NCI-H1105 treated with DMSO at 0.1 percent for 48 hours (cell line): ENCODE measurements around the gene LOC101059915.
A peak's percentile ranks its signal among the peaks of the same experiment; 100 is the strongest.
"Not testable (repeated sequence)": the region's sequence is repeated elsewhere in the genome, so short reads cannot be mapped to it uniquely, and the experiment has no call there.

Source experiments
- DNase-seq: peaks from one replicate; lab custom pipeline; 2025; lab: John Stamatoyannopoulos, UW

Gene LOC101059915

GRCh38 chrX:71640002-71640401 is 27.3 kb upstream of the LOC101059915 start:
- no peak for DNase-seq

GRCh38 chrX:71644406-71644805 is 22.9 kb upstream of the LOC101059915 start:
- DNase-seq, result not testable (repeated sequence)

GRCh38 chrX:71650333-71650969 is 16.9 kb upstream of the LOC101059915 start:
- no peak for DNase-seq

GRCh38 chrX:71652405-71652804 is 14.9 kb upstream of the LOC101059915 start:
- peak; percentile 61 for DNase-seq

GRCh38 chrX:71653344-71653743 is 14.0 kb upstream of the LOC101059915 start:
- DNase-seq, result no peak

GRCh38 chrX:71657267-71657666 is 10.1 kb upstream of the LOC101059915 start:
- DNase-seq, result no peak

- no peak for DNase-seq
These were observed 8.0 kb upstream of the LOC101059915 start for GRCh38 chrX:71659342-71659741.

- no peak for DNase-seq
These were observed 7.4 kb upstream of the LOC101059915 start for GRCh38 chrX:71659959-71660358.

GRCh38 chrX:71660562-71661416 is 6.6 kb upstream of the LOC101059915 start:
- DNase-seq, result no peak

- DNase-seq, result no peak
These were observed 5.4 kb upstream of the LOC101059915 start for GRCh38 chrX:71661919-71662318.

GRCh38 chrX:71662654-71663053 is 4.7 kb upstream of the LOC101059915 start:
- DNase-seq, result not testable (repeated sequence)

- DNase-seq, result not testable (repeated sequence)
These were observed 4.1 kb upstream of the LOC101059915 start for GRCh38 chrX:71663238-71663637.

GRCh38 chrX:71664202-71664601 is 3.1 kb upstream of the LOC101059915 start:
- not testable (repeated sequence) for DNase-seq

GRCh38 chrX:71664889-71665491 is 2.4 kb upstream of the LOC101059915 start:
- DNase-seq, result no peak

- no peak for DNase-seq
These were observed 1.6 kb upstream of the LOC101059915 start for GRCh38 chrX:71665747-71666146.

GRCh38 chrX:71666240-71667223 is 814 bp upstream of the LOC101059915 start:
- DNase-seq, result no peak

- DNase-seq, result no peak
These were observed 876 bp downstream of the LOC101059915 start for GRCh38 chrX:71668248-71668595.

GRCh38 chrX:71669492-71669891 is 2.1 kb downstream of the LOC101059915 start:
- DNase-seq, result no peak

- peak; percentile 10 for DNase-seq
These were observed 2.6 kb downstream of the LOC101059915 start for GRCh38 chrX:71669947-71670346.

- no peak for DNase-seq
These were observed 3.9 kb downstream of the LOC101059915 start for GRCh38 chrX:71671043-71671780.

GRCh38 chrX:71671938-71672337 is 4.6 kb downstream of the LOC101059915 start:
- no peak for DNase-seq
